GM18519 (cell line): ENCODE measurements around the gene LSR.

Source experiments
- ATAC-seq: cut with Tn5 transposase; IDR thresholded peaks from one replicate; pipeline ENCODE4 v1.9.1; 2021; ENCODE audit warnings: mild to moderate bottlenecking, moderate library complexity; ENCODE audit not compliant: unreplicated experiment, low FRiP score

LSR gene

DNA sequence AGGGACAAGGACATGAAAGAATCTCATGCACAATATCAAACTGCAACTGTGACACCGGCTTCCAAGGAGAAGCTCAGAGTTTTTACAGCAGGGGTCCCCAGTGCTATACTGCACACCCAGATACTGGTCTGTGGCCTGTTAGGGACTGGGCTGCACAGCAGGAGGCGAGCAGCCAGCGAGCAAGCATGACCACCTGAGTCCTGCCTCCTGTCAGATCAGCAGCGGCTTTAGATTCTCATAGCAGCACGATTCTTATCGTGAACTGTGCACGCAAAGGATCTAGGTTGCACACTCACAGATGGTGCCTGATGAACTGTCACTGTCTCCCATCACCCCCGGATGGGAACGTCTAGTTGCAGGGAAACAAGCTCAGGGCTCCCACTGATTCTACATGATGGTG, 67.1 kb downstream of the LSR start:
- ATAC-seq: no peak

DNA sequence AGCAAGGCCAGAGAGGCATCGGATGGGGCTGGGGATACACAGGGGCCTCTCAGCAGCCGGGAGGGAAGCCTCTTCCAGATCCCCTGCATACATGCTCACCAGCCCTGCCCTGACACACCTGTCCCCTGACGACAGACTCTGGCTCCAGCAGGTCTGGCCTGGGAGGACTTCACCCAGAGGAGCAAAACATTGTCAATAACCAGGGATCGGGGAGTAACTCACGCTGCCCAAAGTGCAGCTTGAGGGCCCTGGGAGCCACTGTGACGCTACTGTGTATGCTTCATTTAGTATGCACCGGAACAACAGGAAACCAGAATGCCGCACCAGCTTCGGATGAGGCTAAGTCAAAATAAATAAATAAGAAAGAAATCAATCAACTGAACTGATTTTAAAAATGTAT, 67.8 kb downstream of the LSR start:
- ATAC-seq: no peak
